GM19452 (cell line): ENCODE data around the gene CYBRD1.
"Not testable (repeated sequence)": the region's sequence is repeated elsewhere in the genome, so short reads cannot be mapped to it uniquely, and the experiment has no call there.

Source experiments
- ATAC-seq: cut with Tn5 transposase; IDR thresholded peaks from one replicate; pipeline ENCODE4 v1.9.1; 2021; ENCODE audit not compliant: unreplicated experiment

CYBRD1 gene

DNA sequence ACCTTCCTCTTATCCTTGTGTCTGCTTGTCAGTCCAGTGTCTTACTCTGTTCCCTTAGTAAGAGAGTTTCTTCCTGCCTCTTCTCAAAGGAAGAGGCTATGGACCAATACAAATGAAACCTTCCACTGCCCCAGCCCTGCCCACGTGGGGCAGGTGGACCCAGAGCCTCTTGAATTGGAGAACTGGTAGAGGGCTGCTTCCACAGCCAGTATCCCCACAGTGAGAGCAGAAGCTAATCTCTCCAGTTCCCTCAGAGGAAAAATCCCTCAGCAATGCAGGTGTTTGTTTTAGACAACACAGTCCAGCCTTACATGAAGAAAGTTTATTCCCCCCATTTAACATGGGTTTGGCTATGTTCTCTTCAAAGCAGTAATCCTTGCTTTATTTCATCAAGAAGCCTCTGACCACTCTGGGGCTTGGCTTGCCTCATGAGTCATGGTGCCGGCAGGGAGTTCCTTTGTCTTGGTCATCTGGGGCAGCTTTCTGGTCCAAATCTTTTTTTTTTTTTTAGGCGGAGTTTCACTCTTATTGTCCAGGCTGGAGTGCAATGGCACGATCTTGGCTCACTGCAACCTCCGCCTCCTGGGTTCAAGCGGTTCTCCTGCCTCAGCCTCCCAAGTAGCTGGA lies 6.5 kb upstream of the CYBRD1 start:
- no peak for ATAC-seq

- ATAC-seq = no peak
Observed at GRCh38 chr2:171516793-171517192, 5.5 kb upstream of the CYBRD1 start.

DNA sequence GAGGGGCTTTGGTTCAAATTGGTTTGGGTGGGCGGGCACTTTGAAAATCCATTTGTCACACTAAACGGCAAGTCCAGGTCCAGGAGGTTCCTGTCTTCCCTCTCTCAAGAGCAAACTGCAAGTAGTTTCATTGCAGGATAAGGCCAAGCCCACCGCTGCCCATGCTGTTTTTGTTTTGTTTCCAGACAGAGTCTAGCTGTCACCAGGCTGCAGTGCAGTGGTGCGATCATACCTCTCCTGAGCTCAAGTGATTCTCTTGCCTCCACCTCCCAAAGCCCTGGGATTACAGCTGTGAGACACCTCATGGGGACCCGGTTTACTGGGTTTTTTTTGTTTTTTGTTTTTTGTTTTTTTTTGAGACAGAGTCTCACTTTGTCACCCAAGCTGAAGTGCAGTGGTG lies 1.8 kb upstream of the CYBRD1 start:
- no peak for ATAC-seq

DNA sequence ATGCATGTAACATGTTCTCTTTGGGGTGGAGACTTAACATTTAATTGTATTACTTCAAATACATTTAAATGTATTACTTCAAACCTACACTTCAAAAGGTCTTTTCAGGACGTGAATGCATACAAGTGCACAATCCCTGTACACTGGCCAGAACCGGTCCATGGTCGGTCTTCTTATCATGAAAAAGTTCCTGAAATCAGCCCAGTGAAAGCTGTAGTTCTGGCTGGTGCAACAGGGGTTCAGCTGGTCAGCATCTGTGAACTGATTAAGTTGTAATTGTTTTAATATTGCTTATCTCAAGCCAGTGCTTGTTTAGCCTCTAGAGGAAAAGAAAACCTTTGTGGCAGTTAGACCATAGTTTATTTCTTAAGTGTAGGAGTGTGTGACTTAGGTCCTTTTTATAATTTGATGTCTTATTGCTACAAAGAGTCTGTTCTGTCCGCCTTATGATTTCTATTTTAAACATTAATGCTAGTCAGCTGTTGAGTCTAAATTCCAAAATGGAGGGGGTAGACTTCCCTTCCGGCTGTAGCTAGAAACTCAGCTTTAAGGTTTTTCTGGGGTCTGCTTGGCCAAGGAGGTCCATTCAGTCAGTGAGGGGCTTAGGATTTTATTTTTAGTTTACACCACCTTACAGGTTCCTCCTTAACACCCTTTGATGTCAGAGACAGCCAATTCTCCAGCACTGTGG lies 768 bp upstream of the CYBRD1 start:
- ATAC-seq = no peak

GRCh38 chr2:171522788-171523087 lies 464 bp downstream of the CYBRD1 start:
- ATAC-seq = no peak

- no peak for ATAC-seq
Observed at GRCh38 chr2:171523088-171524017, 1.1 kb downstream of the CYBRD1 start.

DNA sequence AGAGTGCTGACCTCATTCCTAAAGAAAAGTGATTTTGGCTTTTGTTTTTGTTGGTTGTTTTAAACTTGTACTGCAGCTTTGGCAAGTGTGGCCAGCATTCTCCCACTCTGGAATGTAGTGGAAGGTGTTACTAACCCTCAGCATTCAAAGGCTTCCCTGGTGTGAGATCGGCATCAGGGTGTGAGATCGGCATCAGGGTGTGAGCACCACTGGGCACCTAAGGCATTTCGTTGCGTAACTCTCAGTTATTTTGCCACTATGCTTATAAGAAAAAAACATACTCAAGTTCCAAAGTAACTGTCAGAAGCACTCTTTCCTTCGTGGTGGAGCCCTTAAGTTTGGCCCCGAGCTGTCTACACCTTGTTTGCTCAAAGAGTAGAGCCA lies 1.7 kb downstream of the CYBRD1 start:
- no peak for ATAC-seq

GRCh38 chr2:171529914-171530313 lies 7.6 kb downstream of the CYBRD1 start:
- no peak for ATAC-seq

- no peak for ATAC-seq
Observed at GRCh38 chr2:171530378-171530777, 8.1 kb downstream of the CYBRD1 start.

DNA sequence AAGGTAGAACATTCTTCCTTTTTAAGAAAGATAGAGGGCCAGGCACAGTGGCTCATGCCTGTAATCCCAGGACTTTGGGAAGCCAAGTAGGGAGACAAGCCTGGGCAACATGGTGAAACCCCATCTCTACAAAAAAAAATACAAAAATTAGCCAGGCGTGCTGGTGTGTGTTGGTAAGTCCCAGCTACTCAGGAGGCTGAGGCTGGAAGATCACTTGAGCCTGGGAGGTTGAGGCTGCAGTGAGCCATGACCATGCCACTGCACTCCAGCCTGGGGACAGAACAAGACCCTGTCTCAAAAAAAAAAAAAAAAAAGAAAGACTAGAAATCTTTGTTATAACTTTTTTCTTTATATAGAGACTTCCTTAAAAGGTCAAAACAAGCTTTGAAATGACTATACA lies 8.6 kb downstream of the CYBRD1 start:
- ATAC-seq = not testable (repeated sequence)

DNA sequence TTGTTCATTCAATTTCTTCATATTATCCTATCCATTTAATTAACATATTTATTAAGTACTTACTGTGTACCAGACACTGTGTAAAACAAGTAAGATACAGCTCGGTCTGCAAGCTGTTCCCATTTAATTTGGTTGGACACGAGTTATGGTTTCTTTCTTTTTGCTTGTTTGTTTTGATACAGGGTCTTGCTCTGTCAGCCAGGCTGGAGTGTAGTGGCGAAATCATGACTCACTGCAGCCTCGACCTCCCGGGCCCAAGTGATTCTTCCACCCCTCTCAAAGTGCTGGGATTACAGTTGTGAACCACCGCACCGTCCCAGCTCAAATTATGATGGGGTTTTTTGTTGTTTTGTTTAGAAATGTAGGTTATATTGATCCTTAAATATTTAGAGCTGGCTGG lies 9.0 kb downstream of the CYBRD1 start:
- ATAC-seq = no peak

- ATAC-seq = no peak
Observed at GRCh38 chr2:171531836-171532450, 9.7 kb downstream of the CYBRD1 start.

DNA sequence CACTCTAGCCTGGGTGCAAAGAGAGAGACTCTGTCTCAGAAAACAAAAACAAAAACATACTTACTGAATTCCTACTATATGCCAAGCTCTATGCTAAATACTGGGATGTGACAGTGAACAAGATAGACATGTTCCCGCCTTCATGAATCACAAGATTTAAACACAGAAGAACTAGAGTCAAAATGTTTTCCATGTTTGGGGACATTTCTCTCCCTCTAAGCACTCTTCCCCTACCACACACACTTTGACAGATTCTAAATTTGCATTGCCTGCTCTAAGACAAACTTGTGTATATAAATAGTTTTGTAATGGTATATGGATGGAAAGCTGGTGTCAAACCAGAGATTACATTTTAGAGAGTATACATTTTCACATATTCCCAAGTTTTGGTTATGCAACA lies 11.1 kb downstream of the CYBRD1 start:
- ATAC-seq = no peak

GRCh38 chr2:171535528-171535927 lies 13.3 kb downstream of the CYBRD1 start:
- not testable (repeated sequence) for ATAC-seq

- ATAC-seq = no peak
Observed at GRCh38 chr2:171540437-171540836, 18.2 kb downstream of the CYBRD1 start.

DNA sequence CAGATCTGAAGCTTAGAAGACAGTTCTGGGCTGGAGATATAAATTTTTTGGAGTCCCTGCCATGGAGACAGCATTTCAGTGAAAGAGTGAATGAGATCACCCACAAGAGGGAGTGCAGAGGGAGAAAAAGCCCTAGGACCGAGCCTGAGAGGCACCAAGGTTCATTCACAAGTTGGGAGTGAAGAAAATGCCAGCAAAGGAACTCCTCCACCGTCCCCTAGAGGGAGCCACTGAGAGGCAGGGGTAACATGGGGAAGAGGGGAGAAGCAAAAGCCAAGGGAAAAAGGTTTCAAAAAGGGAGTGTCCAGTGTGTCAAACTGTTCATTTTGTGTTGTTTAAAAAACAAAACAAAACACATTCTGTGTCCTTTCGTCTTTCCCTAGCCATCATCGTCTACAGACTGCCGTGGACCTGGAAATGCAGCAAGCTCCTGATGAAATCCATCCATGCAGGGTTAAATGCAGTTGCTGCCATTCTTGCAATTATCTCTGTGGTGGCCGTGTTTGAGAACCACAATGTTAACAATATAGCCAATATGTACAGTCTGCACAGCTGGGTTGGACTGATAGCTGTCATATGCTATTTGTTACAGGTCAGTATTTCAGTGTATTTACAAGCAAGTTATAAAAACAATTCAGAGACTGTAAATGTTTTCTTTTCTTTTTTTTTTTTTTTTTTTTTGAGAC lies 19.1 kb downstream of the CYBRD1 start:
- ATAC-seq = no peak

DNA sequence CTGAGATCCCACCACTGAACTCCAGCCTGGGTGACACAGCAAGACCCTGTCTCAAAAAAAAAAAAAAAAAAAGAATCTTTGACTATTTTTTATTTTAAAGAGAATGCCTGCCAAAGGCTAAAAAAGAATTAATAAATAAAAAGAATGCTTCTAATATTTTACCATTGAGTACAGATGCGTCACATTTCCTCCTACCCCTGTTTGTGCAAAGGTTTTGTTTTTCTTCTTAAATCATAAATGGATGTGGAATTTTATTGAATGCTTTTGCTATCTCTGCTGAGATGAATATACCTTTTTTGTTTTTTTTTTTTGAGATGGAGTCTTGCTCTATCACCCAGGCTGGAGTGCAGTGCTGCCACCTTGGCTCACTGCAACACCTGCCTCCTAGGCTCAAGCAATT lies 22.8 kb downstream of the CYBRD1 start:
- no peak for ATAC-seq

DNA sequence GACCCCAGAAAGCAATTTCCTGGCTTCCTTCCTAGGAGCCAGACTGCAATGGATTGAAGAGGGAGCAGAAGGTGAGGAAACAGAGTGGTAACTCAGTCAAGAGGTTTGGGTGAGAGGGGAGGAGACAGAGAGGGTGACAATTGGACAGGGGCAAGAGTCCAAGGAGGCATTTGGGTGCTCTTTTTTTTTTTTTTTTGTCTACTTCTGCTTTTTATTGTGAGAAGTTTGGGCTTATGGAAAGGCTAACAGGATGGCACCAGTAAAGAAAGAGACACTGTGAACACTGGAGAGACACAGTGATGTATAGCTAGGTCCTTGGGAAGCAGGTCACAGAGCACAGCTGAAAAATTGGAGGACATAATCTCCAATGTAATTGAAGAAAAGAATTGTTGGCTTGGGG lies 25.0 kb downstream of the CYBRD1 start:
- ATAC-seq = no peak

DNA sequence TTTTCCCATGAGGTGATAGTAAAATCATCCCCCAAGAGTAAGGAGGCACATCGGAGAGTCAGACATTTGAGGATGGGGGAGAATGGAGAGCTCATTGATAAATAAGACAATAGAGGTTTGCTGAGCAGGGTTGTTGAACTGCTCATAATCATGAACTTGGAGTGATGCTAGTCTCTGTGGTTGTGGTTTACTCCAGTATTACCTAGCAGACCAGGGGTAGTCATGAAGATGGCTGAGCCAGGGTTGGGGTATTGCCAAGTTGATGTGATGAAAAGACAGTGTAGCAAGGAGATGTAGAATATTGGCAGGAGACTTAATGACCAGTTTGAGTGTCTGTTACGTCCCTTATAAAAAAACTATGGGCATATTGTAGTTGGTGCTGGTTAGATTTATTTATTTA lies 25.4 kb downstream of the CYBRD1 start:
- ATAC-seq = no peak

- no peak for ATAC-seq
Observed at GRCh38 chr2:171550613-171551012, 28.3 kb downstream of the CYBRD1 start.

- ATAC-seq = no peak
Observed at GRCh38 chr2:171551836-171552235, 29.6 kb downstream of the CYBRD1 start.
